GM12878 (cell line): ENCODE results near the gene ZDHHC19. TPM values are rescaled to one million over a fixed set of nuclear protein-coding genes. Genes with fewer than 3 reads are reported as not detected.

Experiments used
- ATAC-seq: fragments of 200-7000 bp; cut with Tn5 transposase; 3 replicates; pipeline ENCODE4 v1.9.1; 2020; ENCODE audit warnings: mild to moderate bottlenecking, moderate library complexity
- BruUV-seq: library from RNA; stranded (reverse); fragments of 400-500 nt; replicated peaks from 2 replicates; lab custom pipeline; 2021; lab: Mats Ljungman, UMichigan
- CTCF ChIA-PET: fragments of 300-600 bp; sonication (Branson Sonifier 250); formaldehyde crosslinking; extraction: SDS; loops from one replicate; lab custom pipeline; 2021; ENCODE audit warnings: inconsistent platforms; lab: Yijun Ruan, JAX
- POLR2A ChIA-PET: fragments of 350-600 bp; formaldehyde crosslinking; extraction: SDS; loops from one replicate; lab custom pipeline; 2021; ENCODE audit warnings: inconsistent platforms; lab: Charles Lee
- RAD21 ChIA-PET: fragments of 300-600 bp; sonication (Branson Sonifier 250); formaldehyde crosslinking; loops from one replicate; lab custom pipeline; 2023; ENCODE audit warnings: antibody characterized with exemption; ENCODE audit not compliant: unreplicated experiment; lab: Charles Lee
- SMC1A ChIA-PET: fragments of 300-600 bp; sonication (Branson Sonifier 250); formaldehyde crosslinking; loops from one replicate; lab custom pipeline; 2023; ENCODE audit not compliant: unreplicated experiment, uncharacterized antibody; lab: Charles Lee
- DNase-seq: peaks from one replicate; pipeline ENCODE4 v3.0.0-alpha.2; 2011; ENCODE audit warnings: low read depth, low spot score
- FAIRE-seq: peaks from 3 replicates; lab custom pipeline; 2011; peaks lifted over from hg19 to GRCh38; lab: Jason Lieb, UNC
- H2AFZ ChIP-seq: 2 replicates; pipeline ENCODE4 v1.6.0; 2011; ENCODE audit warnings: low read depth, low read length, control low read depth; ENCODE audit not compliant: control insufficient read depth
- H3K27ac ChIP-seq: 2 replicates; pipeline ENCODE4 v1.5.1; 2011; ENCODE audit warnings: control low read depth; ENCODE audit not compliant: control insufficient read depth, insufficient read depth
- H3K27me3 ChIP-seq, 2 experiments: replicated peaks in 1 of 2; 2 replicates each; pipeline versions ENCODE4 v1.6.0 to v1.6.1; 2011; ENCODE audit warnings: low read length in 1 of 2; ENCODE audit not compliant: control insufficient read depth in 2 of 2, insufficient read depth in 2 of 2
- H3K36me3 ChIP-seq, 2 experiments: 2 replicates each; pipeline ENCODE4 v1.5.1; 2011; ENCODE audit warnings: low read length in 1 of 2; ENCODE audit not compliant: control insufficient read depth in 2 of 2, insufficient read depth in 2 of 2
- H3K4me1 ChIP-seq: 2 replicates; pipeline ENCODE4 v1.6.1; 2011; ENCODE audit warnings: mild to moderate bottlenecking, low read length, moderate library complexity, mixed read lengths; ENCODE audit not compliant: control insufficient read depth, insufficient read depth
- H3K4me2 ChIP-seq: 2 replicates; pipeline ENCODE4 v1.6.0; 2011; ENCODE audit warnings: control low read depth; ENCODE audit not compliant: control insufficient read depth, insufficient read depth
- H3K4me3 ChIP-seq: fragments of 200-600 bp; sonication (generic); 2 replicates; pipeline ENCODE4 v1.5.1; 2016
- H3K79me2 ChIP-seq: 2 replicates; pipeline ENCODE4 v1.6.0; 2011; ENCODE audit warnings: low read length; ENCODE audit not compliant: control insufficient read depth, insufficient read depth
- H3K9ac ChIP-seq: 2 replicates; pipeline ENCODE4 v1.8.0; 2011; ENCODE audit warnings: low read length, control low read depth, mixed read lengths; ENCODE audit not compliant: control insufficient read depth, insufficient read depth
- H3K9me3 ChIP-seq: replicated peaks from 3 replicates; pipeline ENCODE4 v1.5.1; 2011; ENCODE audit warnings: mild to moderate bottlenecking, low read length; ENCODE audit not compliant: control insufficient read depth, insufficient read depth
- H4K20me1 ChIP-seq: 2 replicates; pipeline ENCODE4 v1.6.0; 2011; ENCODE audit not compliant: control insufficient read depth, insufficient read depth
- MEF2B ChIP-seq: fragments of 450-650 bp; IDR thresholded peaks from 2 replicates; pipeline ENCODE4 v1.6.1; 2018; ENCODE audit warnings: mild to moderate bottlenecking, moderate library complexity; ENCODE audit not compliant: partially characterized antibody, poor library complexity, severe bottlenecking
- MYC ChIP-seq: IDR thresholded peaks from 2 replicates; pipeline ENCODE4 v1.6.1; 2011; ENCODE audit warnings: mild to moderate bottlenecking, low read length, moderate library complexity, inconsistent platforms; ENCODE audit not compliant: insufficient read depth, insufficient replicate concordance, insufficient read length, severe bottlenecking
- PAX5 ChIP-seq: IDR thresholded peaks from 2 replicates; pipeline ENCODE4 v1.6.1; 2011; ENCODE audit warnings: low read depth, low read length, borderline replicate concordance
- TCF12 ChIP-seq: IDR thresholded peaks from 2 replicates; pipeline ENCODE4 v1.6.1; 2011; ENCODE audit warnings: low read depth, mild to moderate bottlenecking, low read length
- ZBTB33 ChIP-seq: fragments of 450-650 bp; IDR thresholded peaks from 2 replicates; pipeline ENCODE4 v1.6.1; 2017; ENCODE audit warnings: mild to moderate bottlenecking
- WGBS: methylation state at CpG from one replicate; pipeline ENCODE4 v1.1.6; 2016; ENCODE audit warnings: low lambda C conversion rate; ENCODE audit not compliant: insufficient replicate concordance, insufficient coverage; ENCODE audit errors: missing lambda C conversion rate; 5-methylcytosine and 5-hydroxymethylcytosine counted together
- in situ Hi-C: fragments of 300-500 bp; cut with MboI; formaldehyde crosslinking; loops from 9 replicates; pipeline ENCODE4 v1.14.3; 2018; ENCODE audit warnings: mixed read lengths
- intact Hi-C: fragments of 100-400 bp; cut with micrococcal nuclease; formaldehyde crosslinking; loops from one replicate; pipeline ENCODE4 v1.14.2; 2022; ENCODE audit not compliant: unreplicated experiment
- polyA plus RNA-seq, 11 experiments: library from polyadenylated mRNA; depleted of rRNA in 4 of 11; unstranded in 6 of 11; stranded (reverse) in 5 of 11; fragments of >200 nt; fragmentation: Nextera tagmentation in 4 of 11; fragmentation: Illumina TruSeq in 1 of 11; extraction: Ambion mirVana in 4 of 11; extraction: Trizol in 1 of 11; gene quantifications; 1 replicate in 1 of 11; 2 replicates in 10 of 11; pipeline versions ENCODE4 v1.2.1 to v1.2.3, GENCODE V29; 2011 to 2016; ENCODE audit warnings: inconsistent platforms in 2 of 11, missing spikeins in 2 of 11, low read depth in 1 of 11
- total RNA-seq, 4 experiments: library from RNA; depleted of rRNA in 3 of 4; stranded (reverse); fragments of >200 nt in 3 of 4; fragmentation: Illumina TruSeq in 1 of 4; extraction: Trizol in 1 of 4; gene quantifications; 2 replicates each; pipeline versions ENCODE4 v1.2.1 to v1.2.3, GENCODE V29; 2013 to 2021

Gene ZDHHC19
- total and polyA plus RNA-seq, 10 of the 15 experiments (the other 5 are each of a cell fraction or from before 2014, with no cell fraction given): 0.26 TPM; not detected in 9

DNA sequence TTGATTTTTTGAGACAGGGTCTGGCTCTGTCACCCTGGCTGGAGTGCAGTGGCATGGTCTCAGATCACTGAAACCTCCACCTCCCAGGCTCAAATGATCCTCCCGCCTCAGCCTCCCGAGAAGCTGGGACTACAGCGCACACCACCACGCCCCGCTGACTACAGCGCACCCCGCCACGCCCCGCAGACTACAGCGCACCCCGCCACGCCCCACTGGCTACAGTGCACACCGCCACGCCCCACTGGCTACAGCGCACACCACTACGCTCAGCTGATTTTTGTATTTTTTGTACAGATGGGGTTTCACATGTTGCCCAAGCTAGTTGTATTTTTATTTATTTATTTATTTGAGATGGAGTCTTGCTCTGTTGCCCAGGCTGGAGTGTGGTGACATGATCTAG lies 40.7 kb upstream of the ZDHHC19 start:
- RAD21 ChIA-PET: interaction anchor here (1.4 to 2.5 kb wide), 2 partner anchors 25 to 266 kb away, joined by 3 to 15 read pairs; no protein-coding TSS in a partner anchor
- SMC1A ChIA-PET: interaction anchor here (0.7 to 2.8 kb wide), 7 partner anchors 30 to 271 kb away, joined by 3 to 21 read pairs (median 4); no protein-coding TSS in a partner anchor

GRCh38 chr3:196246612-196247308 lies 35.6 kb upstream of the ZDHHC19 start:
- ChIA-PET CTCF (no interaction called here), RAD21 (no interaction called here), POLR2A (interaction anchor here (0.6 kb wide), 1 partner anchor 209 kb away, joined by 7 read pairs; no protein-coding TSS in a partner anchor), SMC1A (interaction anchor here (1.5 kb wide), 1 partner anchor 240 kb away, joined by 3 read pairs; no protein-coding TSS in a partner anchor)
- Histone ChIP-seq H3K79me2 (no peaks in the 10 kb centered on the region; the same call in 1 of the 2 replicates), H2AFZ (no peak overlapping the region), H3K36me3 (peaks cover 5 to 31% of the 10 kb centered on the region in 2 experiments; a peak in 3 of 4 replicates), H3K9ac (no peak overlapping the region), H3K27me3 (no peaks in the 10 kb centered on the region), H3K4me1 (no peaks in the 10 kb centered on the region), H3K4me3 (no peak overlapping the region), H4K20me1 (no peaks in the 10 kb centered on the region), H3K27ac (no peak overlapping the region), H3K4me2 (no peak overlapping the region), H3K9me3 (peaks cover 2% of the 10 kb centered on the region; the same call in 1 of the 3 replicates)
- TF ChIP-seq MEF2B: no peak
- TF ChIP-seq ZBTB33: no peak
- 0 out of 2 replicates have a peak, but pooled peaks have one; percentile 21 for TF ChIP-seq TCF12
- ATAC-seq (no peak), FAIRE-seq (no peak), DNase-seq (no peak)
- in situ Hi-C loops (no loop called here), intact Hi-C loops (no loop called here)
- BruUV-seq: no TSS peak
- 96% methylated on average over 12 of the region's 13 CpGs for WGBS

More for the DNA sequence above, 40.7 kb upstream of the ZDHHC19 start:
- H3K4me1 ChIP-seq: no peaks in the 10 kb centered on the region
- POLR2A ChIA-PET: interaction anchor here (0.5 kb wide), 1 partner anchor 265 kb away, joined by 3 read pairs; no protein-coding TSS in a partner anchor
- H3K4me3 ChIP-seq: no peak overlapping the region
- 19% methylated on average over 14 of the region's 16 CpGs for WGBS
- FAIRE-seq: no peak
- peaks cover 2% of the 10 kb centered on the region for H3K79me2 ChIP-seq
- TF ChIP-seq PAX5 (peak; percentile 21; the same call in 1 of the 2 replicates), MYC (no peak)
- TF ChIP-seq, all 136 proteins: peak for 1
- CTCF ChIA-PET: interaction anchor here (0.6 to 2.8 kb wide), 9 partner anchors 14 to 690 kb away, joined by 3 to 13 read pairs (median 4); partner anchors contain the start of gene DYNLT2B
- ATAC-seq (no peak), DNase-seq (no peak)
- peaks cover 4% of the 10 kb centered on the region; the same call in 1 of the 2 replicates for H4K20me1 ChIP-seq
- intact Hi-C loops: loop anchor here (2.0 to 10.0 kb wide), 3 partner anchors 113 to 271 kb away; no protein-coding TSS in a partner anchor
- peaks cover 2% of the 10 kb centered on the region; the same call in 1 of the 3 replicates for H3K9me3 ChIP-seq
- no peak overlapping the region for H3K27ac ChIP-seq
- H3K27me3 ChIP-seq: no peaks in the 10 kb centered on the region
- H3K36me3 ChIP-seq: peaks cover 5 to 15% of the 10 kb centered on the region in 2 experiments
- H3K4me2 ChIP-seq: no peak overlapping the region
- no peak overlapping the region for H3K9ac ChIP-seq
- in situ Hi-C loops: loop anchor here (5.0 kb wide), 1 partner anchor 270 kb away; no protein-coding TSS in a partner anchor
- BruUV-seq: no TSS peak
- H2AFZ ChIP-seq: no peak overlapping the region
